Iris pigment epithelial cell (primary cell): ENCODE data around the gene ICAM2.
A peak's percentile ranks its signal among the peaks of the same experiment; 100 is the strongest.
"Not testable (repeated sequence)": the region's sequence is repeated elsewhere in the genome, so short reads cannot be mapped to it uniquely, and the experiment has no call there.

Experiments used
- DNase-seq: peaks from one replicate; pipeline ENCODE4 v3.0.0-alpha.2; 2011; ENCODE audit warnings: low read depth

ICAM2 gene

DNA sequence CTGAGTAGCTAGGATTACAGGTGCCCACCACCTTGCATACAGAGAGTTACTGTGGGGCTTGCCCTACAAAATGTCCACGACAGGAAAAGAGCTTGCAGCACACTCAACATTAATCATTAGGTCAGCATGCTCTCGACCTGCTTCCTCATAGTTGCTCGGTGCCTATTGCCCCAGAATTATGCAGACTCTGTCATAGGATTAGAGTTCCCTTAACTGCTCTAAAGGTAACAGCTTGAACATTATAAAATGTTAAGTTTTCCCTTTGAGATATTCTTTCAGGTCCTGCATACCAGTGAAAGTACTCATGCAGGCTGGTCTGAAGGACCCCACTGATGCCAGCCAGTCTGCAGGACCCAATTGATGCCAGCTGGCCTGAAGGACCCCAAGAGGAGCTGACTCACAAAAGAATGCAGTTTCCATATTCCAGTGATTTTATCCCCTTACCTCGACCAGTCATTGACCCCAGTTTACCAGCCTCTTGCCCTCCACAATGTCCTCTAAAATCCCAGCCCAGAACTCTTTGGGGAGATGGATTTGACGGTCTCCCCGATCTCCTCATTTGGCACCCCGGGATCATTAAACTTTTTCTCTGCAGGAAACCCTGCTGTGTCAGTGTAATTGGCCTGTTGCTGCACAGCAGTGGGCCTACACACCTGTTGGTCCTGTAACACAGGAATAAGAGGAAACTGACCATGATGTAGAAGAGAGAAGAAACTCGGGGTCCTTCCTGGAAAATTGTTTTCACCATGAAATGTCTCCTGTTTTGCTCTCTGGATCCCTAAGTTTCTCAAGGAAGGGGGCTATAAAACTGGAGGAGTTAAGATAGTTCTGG, 10.6 kb downstream of the ICAM2 start:
- DNase-seq, result peak; percentile 45

- no peak for DNase-seq
These were observed 11.6 kb downstream of the ICAM2 start for GRCh38 chr17:64008830-64009229.

- DNase-seq, result no peak
These were observed 12.1 kb downstream of the ICAM2 start for GRCh38 chr17:64008346-64008745.

DNA sequence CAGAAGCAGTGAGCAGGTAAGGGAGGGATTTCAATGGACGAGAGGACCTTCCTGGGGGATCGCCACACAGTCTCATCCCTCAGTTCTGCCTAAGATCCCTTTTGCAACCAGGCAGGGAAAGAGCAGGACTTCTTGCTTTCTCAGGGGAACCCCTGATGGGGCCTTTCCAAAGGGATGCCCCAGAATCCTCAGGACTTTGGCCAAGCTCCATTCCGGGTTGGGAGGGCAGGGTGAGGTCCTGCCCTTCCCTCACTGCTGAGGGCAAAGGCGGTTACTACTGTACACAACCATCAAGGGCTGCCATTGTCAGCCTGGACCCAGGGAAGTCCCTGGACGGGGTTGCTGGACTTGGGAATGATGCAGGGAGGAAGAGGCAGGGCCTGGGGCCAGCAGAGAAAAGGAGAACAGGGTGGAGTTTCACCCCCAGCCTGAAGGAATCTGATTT, 12.6 kb downstream of the ICAM2 start:
- DNase-seq, result no peak

DNA sequence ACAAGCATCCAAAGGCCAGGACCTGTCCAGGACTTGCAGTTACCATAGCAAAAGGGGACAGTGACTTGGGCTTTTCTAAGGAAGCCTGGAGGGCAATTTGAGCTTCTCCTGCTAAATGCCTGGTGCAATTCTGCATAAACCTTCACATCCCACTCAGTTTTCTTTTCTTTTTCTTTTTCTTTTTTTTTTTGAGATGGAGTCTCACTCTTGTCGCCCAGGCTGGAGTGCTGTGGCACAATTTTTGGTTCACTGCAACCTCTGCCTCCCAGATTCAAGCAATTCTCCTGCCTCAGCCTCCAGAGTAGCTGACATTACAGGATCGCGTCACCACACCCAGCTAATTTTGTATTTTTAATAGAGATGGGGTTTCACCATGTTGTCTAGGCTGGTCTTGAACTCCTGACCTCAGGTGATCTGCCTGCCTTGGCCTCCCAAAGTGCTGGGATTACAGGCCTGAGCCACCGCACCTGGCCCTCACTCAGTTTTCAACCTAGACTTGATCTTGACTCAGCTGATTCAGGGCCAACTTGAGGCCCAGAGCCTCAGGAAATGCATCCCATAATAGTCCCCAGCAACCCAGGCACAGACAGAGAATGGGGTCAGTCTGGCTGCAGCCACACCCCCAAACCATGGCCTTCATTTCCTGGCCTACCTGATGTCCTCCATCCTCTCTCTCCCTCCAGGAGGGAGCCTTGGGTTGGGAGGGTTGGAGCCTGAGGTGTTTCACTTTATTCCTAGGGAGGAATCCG, 13.2 kb downstream of the ICAM2 start:
- not testable (repeated sequence) for DNase-seq

GRCh38 chr17:64006361-64007088, 13.9 kb downstream of the ICAM2 start:
- no peak for DNase-seq

DNA sequence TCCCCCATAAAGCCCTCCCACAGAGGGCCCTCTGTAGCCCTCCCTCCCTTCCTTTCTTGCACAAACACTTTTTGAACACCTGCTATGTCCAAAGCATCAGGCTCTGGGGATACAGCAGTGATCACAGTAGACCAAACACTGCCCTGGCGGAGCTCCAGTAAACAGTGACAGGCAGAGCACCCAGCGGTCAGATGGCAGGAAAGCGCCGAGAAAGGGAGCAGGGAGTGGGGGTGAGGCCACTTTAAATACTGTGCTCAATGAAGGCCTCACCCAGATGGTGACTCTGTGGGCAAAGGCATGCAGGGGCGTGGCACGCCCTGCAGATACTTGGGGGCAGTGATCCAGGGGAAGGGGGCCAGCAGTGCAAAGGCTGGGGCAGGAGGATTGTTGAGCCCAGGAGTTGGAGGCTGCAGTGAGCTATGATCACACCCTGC, 14.7 kb downstream of the ICAM2 start:
- no peak for DNase-seq

GRCh38 chr17:64004903-64005733, 15.3 kb downstream of the ICAM2 start:
- no peak for DNase-seq

GRCh38 chr17:64004218-64004770, 16.1 kb downstream of the ICAM2 start:
- DNase-seq, result no peak

DNA sequence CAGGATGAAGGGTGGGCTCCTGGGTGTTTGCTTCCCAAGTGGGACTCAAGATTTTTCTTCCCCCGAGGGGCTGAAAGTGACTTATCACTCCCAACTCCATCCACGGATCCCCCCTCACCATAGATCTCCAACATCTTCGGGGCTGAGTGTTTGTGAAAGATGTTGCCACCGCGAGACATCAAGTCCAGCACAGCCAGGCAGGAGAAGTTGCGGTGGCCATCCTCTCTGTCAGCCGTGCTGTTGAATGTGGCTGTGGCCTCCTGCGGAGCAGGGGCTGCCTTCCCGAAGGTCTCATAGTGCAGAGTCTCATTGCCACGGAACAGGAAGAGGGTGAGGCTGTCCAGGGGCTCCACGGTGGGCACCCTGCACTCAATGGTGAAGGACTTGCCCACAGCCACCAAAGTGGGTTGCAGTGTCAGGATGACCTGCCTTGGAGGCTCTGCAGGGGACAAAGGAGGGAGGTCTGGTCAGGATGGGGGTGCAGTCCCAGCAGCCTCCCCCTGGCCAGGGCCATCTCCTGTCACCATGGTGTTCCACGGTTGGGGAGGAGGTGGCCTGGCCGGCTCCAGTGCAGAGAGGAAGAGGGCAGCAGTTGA, 16.8 kb downstream of the ICAM2 start:
- DNase-seq, result no peak

GRCh38 chr17:64002658-64003525, 17.5 kb downstream of the ICAM2 start:
- DNase-seq, result no peak

- peak; percentile 36 for DNase-seq
These were observed 18.5 kb downstream of the ICAM2 start for GRCh38 chr17:64001763-64002529.

- no peak for DNase-seq
These were observed 19.3 kb downstream of the ICAM2 start for GRCh38 chr17:64001091-64001579.

- no peak for DNase-seq
These were observed 20.5 kb downstream of the ICAM2 start for GRCh38 chr17:63999680-64000531.

- DNase-seq, result no peak
These were observed 21.4 kb downstream of the ICAM2 start for GRCh38 chr17:63998721-63999679.

DNA sequence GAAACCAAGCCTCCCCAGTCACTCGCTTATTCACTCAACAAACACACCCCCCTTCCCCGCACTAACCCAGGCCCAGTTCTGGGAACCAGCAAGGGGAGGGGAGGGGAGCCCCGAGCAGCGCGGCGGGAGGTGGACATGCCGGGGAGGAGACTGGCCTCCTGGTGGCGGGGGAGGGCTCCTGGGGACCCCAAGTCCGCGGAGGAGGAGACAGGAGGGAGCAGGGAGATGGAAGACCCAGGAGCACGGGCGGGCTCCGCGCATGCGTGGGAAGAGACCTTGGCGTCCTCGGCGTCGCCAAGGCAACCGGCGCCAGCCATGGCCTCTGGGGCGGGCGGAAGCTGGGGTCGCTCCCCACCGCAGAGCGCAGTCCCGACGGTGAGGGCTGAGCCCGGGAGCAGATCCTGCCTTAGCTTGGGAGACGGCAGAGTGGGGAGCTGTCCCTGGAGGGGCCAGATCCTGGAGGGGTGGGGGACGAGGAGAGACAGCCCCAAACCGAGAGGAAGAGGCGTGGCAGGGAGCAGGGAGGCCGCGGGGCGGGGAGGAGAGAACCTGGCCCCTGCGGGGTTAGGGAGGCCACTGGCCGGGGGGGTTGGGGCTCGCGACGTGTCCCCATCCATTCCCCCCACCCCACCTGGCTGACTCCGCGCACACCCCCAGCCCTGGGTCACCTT, 22.2 kb downstream of the ICAM2 start, which contains the start of gene PRR29:
Gene PRR29 (plus strand): TSS at position 302 of the 671 bp plus-strand sequence. CDS start 14 bp downstream, at position 316.
- DNase-seq, result peak; percentile 31
